BLaER1 treated with 17β-estradiol and CSF1 and Interleukin-3, amounts not matched to agents 10 nM and 100 nM (cell line): ENCODE measurements around the gene CRYBG1.

ENCODE experiments used
- H3K27ac ChIP-seq, 11 experiments: shearing (Covaris generic); formaldehyde crosslinking; 2 replicates each; pipeline ENCODE4 v1.8.1; 2022
- H3K27me3 ChIP-seq, 11 experiments: shearing (Covaris generic); formaldehyde crosslinking; 2 replicates each; pipeline ENCODE4 v1.8.1; 2022
- H3K36me3 ChIP-seq, 11 experiments: shearing (Covaris generic); formaldehyde crosslinking; 2 replicates each; pipeline ENCODE4 v1.8.1; 2022
- H3K4me1 ChIP-seq, 10 experiments: shearing (Covaris generic); formaldehyde crosslinking; 2 replicates each; pipeline ENCODE4 v1.8.1; 2022
- H3K4me2 ChIP-seq, 11 experiments: shearing (Covaris generic); formaldehyde crosslinking; 2 replicates each; pipeline ENCODE4 v1.8.1; 2022
- H3K4me3 ChIP-seq, 10 experiments: shearing (Covaris generic); formaldehyde crosslinking; 2 replicates each; pipeline ENCODE4 v1.8.1; 2022
- H3K9ac ChIP-seq, 11 experiments: shearing (Covaris generic); formaldehyde crosslinking; 2 replicates each; pipeline ENCODE4 v1.8.1; 2022
- H3K9me3 ChIP-seq, 11 experiments: shearing (Covaris generic); formaldehyde crosslinking; replicated peaks in 1 of 11; 2 replicates each; pipeline ENCODE4 v1.8.1; 2022
- H4K20me1 ChIP-seq, 11 experiments: shearing (Covaris generic); formaldehyde crosslinking; 2 replicates each; pipeline ENCODE4 v1.8.1; 2022
- Cebpa-rat ChIP-seq, 11 experiments: shearing (Covaris generic); IDR thresholded peaks; 2 replicates each; pipeline ENCODE4 v1.8.1; 2022

Gene CRYBG1

GRCh38 chr6:106473812-106474211 lies 113.3 kb downstream of the CRYBG1 start:
- no peak for TF ChIP-seq Cebpa-rat (IDR thresholded peaks at IDR 0.05)
- H4K20me1 ChIP-seq = no peaks in the 10 kb centered on the region

DNA sequence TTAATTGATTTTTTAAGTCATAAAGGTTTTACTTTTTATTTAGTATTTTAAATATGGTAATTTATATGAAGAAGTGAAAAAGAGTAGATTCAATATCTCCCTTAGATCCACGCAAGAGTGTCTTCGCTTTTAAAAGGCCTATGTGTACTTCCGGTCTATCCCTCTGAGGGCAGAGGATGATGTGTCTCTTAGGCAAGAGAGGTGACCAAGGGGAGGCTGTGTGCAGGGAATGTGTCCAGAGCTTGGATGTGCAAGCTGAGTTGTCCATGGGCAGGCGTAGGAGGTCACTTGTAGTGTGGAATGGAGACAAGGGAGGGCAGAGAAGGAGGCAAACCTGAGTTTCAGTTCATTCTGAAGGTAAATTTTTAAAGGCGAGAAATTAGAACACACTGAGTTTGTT lies 113.9 kb downstream of the CRYBG1 start:
- Histone ChIP-seq H3K27ac (no peak overlapping the region), H3K4me3 (no peak overlapping the region), H3K9me3 (no peaks in the 10 kb centered on the region), H3K27me3 (no peaks in the 10 kb centered on the region), H3K4me1 (peaks cover 0 to 45% (median 10%) of the 10 kb centered on the region in 10 experiments; a peak in 14 of 20 replicates), H3K36me3 (no peaks in the 10 kb centered on the region), H3K4me2 (peak overlapping the region in 2 of 11 experiments; percentile 26 to 37; a peak in 1 of 22 replicates), H4K20me1 (no peaks in the 10 kb centered on the region), H3K9ac (no peak overlapping the region)
- no peak for TF ChIP-seq Cebpa-rat (IDR thresholded peaks at IDR 0.05)

More at GRCh38 chr6:106473812-106474211, 113.3 kb downstream of the CRYBG1 start:
- H3K9me3 ChIP-seq = no peaks in the 10 kb centered on the region
- H3K27me3 ChIP-seq = no peaks in the 10 kb centered on the region
- peaks cover 0 to 45% (median 10%) of the 10 kb centered on the region in 10 experiments; a peak in 14 of 20 replicates for H3K4me1 ChIP-seq
- peak overlapping the region in 1 of 11 experiments; percentile 20; a peak in 1 of 22 replicates for H3K4me2 ChIP-seq
- H3K4me3 ChIP-seq = no peak overlapping the region
- H3K36me3 ChIP-seq = no peaks in the 10 kb centered on the region
- H3K27ac ChIP-seq = no peak overlapping the region
- no peak overlapping the region for H3K9ac ChIP-seq

GRCh38 chr6:106475284-106475683 lies 114.8 kb downstream of the CRYBG1 start:
- 0 out of 22 replicates have a peak overlapping the region, but pooled peaks of 1 of the 11 experiments have one; percentile 8 for H3K27ac ChIP-seq
- no peaks in the 10 kb centered on the region for H3K36me3 ChIP-seq
- H3K4me1 ChIP-seq = peaks cover 0 to 45% (median 10%) of the 10 kb centered on the region in 10 experiments; a peak in 14 of 20 replicates
- H3K4me3 ChIP-seq = no peak overlapping the region
- no peaks in the 10 kb centered on the region for H4K20me1 ChIP-seq
- no peak overlapping the region for H3K9ac ChIP-seq
- peak overlapping the region in 2 of 11 experiments; percentile 6 to 42; a peak in 3 of 22 replicates for H3K4me2 ChIP-seq
- H3K9me3 ChIP-seq = no peaks in the 10 kb centered on the region
- H3K27me3 ChIP-seq = no peaks in the 10 kb centered on the region
- TF ChIP-seq Cebpa-rat (IDR thresholded peaks at IDR 0.05) = no peak

- peak overlapping the region in 4 of 11 experiments; percentile 27 to 73 (median 60); a peak in 6 of 22 replicates for H3K4me2 ChIP-seq
- H3K9me3 ChIP-seq = peaks cover 0 to 4% (median 0%) of the 10 kb centered on the region in 11 experiments; a peak in 1 of 22 replicates
- H4K20me1 ChIP-seq = no peaks in the 10 kb centered on the region
- no peak overlapping the region for H3K9ac ChIP-seq
- H3K36me3 ChIP-seq = no peaks in the 10 kb centered on the region
- peak overlapping the region in 1 of 11 experiments; percentile 57; a peak in 1 of 22 replicates for H3K27ac ChIP-seq
- TF ChIP-seq Cebpa-rat (IDR thresholded peaks at IDR 0.05) = no peak
- H3K4me3 ChIP-seq = no peak overlapping the region
- peaks cover 0 to 45% (median 10%) of the 10 kb centered on the region in 10 experiments; a peak in 14 of 20 replicates for H3K4me1 ChIP-seq
- no peaks in the 10 kb centered on the region for H3K27me3 ChIP-seq
Observed at GRCh38 chr6:106476331-106477105, 116.0 kb downstream of the CRYBG1 start.

- Histone ChIP-seq H3K9me3 (peaks cover 0 to 4% (median 0%) of the 10 kb centered on the region in 11 experiments; a peak in 1 of 22 replicates), H3K27me3 (no peaks in the 10 kb centered on the region), H3K4me3 (no peak overlapping the region), H3K27ac (peak overlapping the region in 2 of 11 experiments; percentile 18 to 57; a peak in 3 of 22 replicates), H3K4me1 (peaks cover 0 to 45% (median 10%) of the 10 kb centered on the region in 10 experiments; a peak in 14 of 20 replicates), H3K4me2 (peak overlapping the region in 8 of 11 experiments; percentile 10 to 73 (median 38); a peak in 12 of 22 replicates), H4K20me1 (no peaks in the 10 kb centered on the region), H3K9ac (no peak overlapping the region), H3K36me3 (no peaks in the 10 kb centered on the region)
- TF ChIP-seq Cebpa-rat (IDR thresholded peaks at IDR 0.05) = no peak
Observed at GRCh38 chr6:106477146-106477545, 116.6 kb downstream of the CRYBG1 start.

- no peak overlapping the region for H3K4me3 ChIP-seq
Observed at GRCh38 chr6:106477790-106478189, 117.3 kb downstream of the CRYBG1 start.

GRCh38 chr6:106486236-106486635 lies 125.7 kb downstream of the CRYBG1 start:
- H3K36me3 ChIP-seq = no peaks in the 10 kb centered on the region
- no peak for TF ChIP-seq Cebpa-rat (IDR thresholded peaks at IDR 0.05)

More at GRCh38 chr6:106477790-106478189, 117.3 kb downstream of the CRYBG1 start:
- no peak for TF ChIP-seq Cebpa-rat (IDR thresholded peaks at IDR 0.05)
- Histone ChIP-seq H3K36me3 (no peaks in the 10 kb centered on the region), H3K4me1 (peaks cover 0 to 45% (median 10%) of the 10 kb centered on the region in 10 experiments; a peak in 14 of 20 replicates), H3K9me3 (peaks cover 0 to 4% (median 0%) of the 10 kb centered on the region in 11 experiments; a peak in 1 of 22 replicates), H3K9ac (no peak overlapping the region), H3K27me3 (no peaks in the 10 kb centered on the region), H3K4me2 (peak overlapping the region in 8 of 11 experiments; percentile 10 to 73 (median 38); a peak in 15 of 22 replicates), H3K27ac (peak overlapping the region in 2 of 11 experiments; percentile 18 to 57; a peak in 2 of 22 replicates), H4K20me1 (no peaks in the 10 kb centered on the region)

DNA sequence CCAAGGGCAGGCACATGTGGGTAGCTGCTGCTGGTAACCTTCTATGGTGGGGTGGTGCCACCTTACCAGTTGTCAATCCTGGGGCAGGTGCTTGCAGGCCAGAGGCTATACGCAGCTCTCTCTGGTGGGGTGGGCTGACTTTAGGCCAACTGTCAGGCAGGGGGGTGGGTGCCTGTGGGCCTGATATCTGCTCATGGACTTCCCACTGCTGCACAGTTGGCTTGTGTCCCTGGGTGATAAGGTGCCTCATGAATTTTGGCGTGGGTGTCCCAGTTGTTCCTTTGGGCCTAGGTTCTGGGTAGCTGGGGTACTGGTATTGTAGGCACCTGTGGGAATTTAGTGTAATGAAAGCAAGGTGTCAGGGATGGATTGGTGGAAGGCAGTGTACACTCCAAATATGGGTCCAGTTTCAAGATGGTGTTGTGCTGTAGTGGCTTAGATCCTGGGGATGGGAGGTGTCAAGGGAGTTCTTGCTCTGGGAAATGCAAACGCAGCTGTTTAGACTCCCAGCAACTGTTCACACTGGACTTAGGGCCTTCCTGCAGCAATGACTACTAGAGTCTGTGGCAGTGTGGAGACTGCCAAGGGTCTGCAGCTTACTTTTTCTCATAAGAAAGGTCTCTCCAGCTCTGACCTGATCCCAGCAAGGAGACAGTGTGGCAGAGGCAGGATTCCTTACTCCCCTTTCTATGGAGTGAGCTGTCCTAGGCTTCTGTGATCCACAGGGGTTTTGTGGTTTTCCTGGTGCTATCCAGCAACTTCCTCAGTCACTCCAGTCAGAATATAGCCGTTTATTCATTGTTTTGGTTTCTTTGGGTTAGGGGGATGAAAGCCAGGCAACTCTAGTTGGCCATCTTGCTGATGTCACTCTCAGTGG lies 128.2 kb downstream of the CRYBG1 start:
- Histone ChIP-seq H3K27me3 (no peaks in the 10 kb centered on the region), H3K9ac (no peak overlapping the region), H3K27ac (no peak overlapping the region), H3K4me3 (no peak overlapping the region), H3K4me2 (peak overlapping the region in 10 of 11 experiments; percentile 12 to 68 (median 20); a peak in 10 of 22 replicates), H3K4me1 (peaks cover 0 to 7% (median 5%) of the 10 kb centered on the region in 10 experiments; a peak in 11 of 20 replicates), H3K36me3 (no peaks in the 10 kb centered on the region), H3K9me3 (peaks cover 0 to 6% (median 0%) of the 10 kb centered on the region in 11 experiments; a peak in 3 of 22 replicates), H4K20me1 (no peaks in the 10 kb centered on the region)
- no peak for TF ChIP-seq Cebpa-rat (IDR thresholded peaks at IDR 0.05)

More at GRCh38 chr6:106486236-106486635, 125.7 kb downstream of the CRYBG1 start:
- H4K20me1 ChIP-seq = no peaks in the 10 kb centered on the region
- H3K27me3 ChIP-seq = no peaks in the 10 kb centered on the region
- peaks cover 0 to 9% (median 0%) of the 10 kb centered on the region in 11 experiments; a peak in 4 of 22 replicates for H3K9me3 ChIP-seq
- H3K4me1 ChIP-seq = peaks cover 0 to 7% (median 5%) of the 10 kb centered on the region in 10 experiments; a peak in 11 of 20 replicates
- H3K4me3 ChIP-seq = no peak overlapping the region
- H3K9ac ChIP-seq = no peak overlapping the region
- H3K27ac ChIP-seq = no peak overlapping the region
- H3K4me2 ChIP-seq = no peak overlapping the region
